Thoracic aorta (tissue), 2 donors: ENCODE data around the gene VWA5B1. TPM values are rescaled to one million over a fixed set of nuclear protein-coding genes. Genes with fewer than 3 reads are reported as not detected.

Experiments
- ATAC-seq: fragments of 150-250 bp; one replicate; pipeline ENCODE4 v1.8.0; 2017; ENCODE audit warnings: low read depth; ENCODE audit not compliant: insufficient number of reproducible peaks, low FRiP score
- DNase-seq: peaks from one replicate; pipeline ENCODE4 v3.0.0-alpha.2; 2020; ENCODE audit warnings: low spot score
- H3K27ac ChIP-seq, 2 donors: fragments of 200-600 bp; sonication (generic); 1 replicate in 1 of 2; 2 replicates in 1 of 2; pipeline ENCODE4 v1.5.1; 2016; ENCODE audit warnings: mild to moderate bottlenecking in 2 of 2, moderate library complexity in 2 of 2
- H3K27me3 ChIP-seq: fragments of 200-600 bp; sonication (generic); replicated peaks from 2 replicates; pipeline ENCODE4 v1.6.0; 2016; ENCODE audit warnings: mild to moderate bottlenecking; ENCODE audit not compliant: insufficient read depth
- H3K36me3 ChIP-seq: fragments of 200-600 bp; sonication (generic); one replicate; pipeline ENCODE4 v1.5.1; 2016
- H3K4me1 ChIP-seq, 2 donors: fragments of 200-600 bp; sonication (generic); 1 replicate in 1 of 2; 2 replicates in 1 of 2; pipeline versions ENCODE4 v1.5.1 to v1.6.0; 2016; ENCODE audit warnings: low read depth in 2 of 2, mild to moderate bottlenecking in 1 of 2; ENCODE audit not compliant: control insufficient read depth in 1 of 2
- H3K4me3 ChIP-seq: fragments of 200-600 bp; sonication (generic); 2 replicates; pipeline ENCODE4 v1.5.1; 2016; ENCODE audit warnings: mild to moderate bottlenecking
- H3K9me3 ChIP-seq: fragments of 200-600 bp; sonication (generic); 2 replicates; pipeline ENCODE4 v1.5.1; 2016
- total RNA-seq, 2 donors: library from RNA; depleted of rRNA; stranded (reverse); fragments of >200 nt; gene quantifications; one replicate each; pipeline versions ENCODE4 v1.1.0 to v1.2.3, GENCODE V29; 2016
- TF ChIP-seq, protein P1 (sequence below): fragments of 200-600 bp; sonication (generic); IDR thresholded peaks from one replicate; pipeline ENCODE4 v1.5.1; 2019; ENCODE audit warnings: antibody characterized with exemption

The VWA5B1 gene
- total RNA-seq, 2 donors from 2014 or later, result not detected

DNA sequence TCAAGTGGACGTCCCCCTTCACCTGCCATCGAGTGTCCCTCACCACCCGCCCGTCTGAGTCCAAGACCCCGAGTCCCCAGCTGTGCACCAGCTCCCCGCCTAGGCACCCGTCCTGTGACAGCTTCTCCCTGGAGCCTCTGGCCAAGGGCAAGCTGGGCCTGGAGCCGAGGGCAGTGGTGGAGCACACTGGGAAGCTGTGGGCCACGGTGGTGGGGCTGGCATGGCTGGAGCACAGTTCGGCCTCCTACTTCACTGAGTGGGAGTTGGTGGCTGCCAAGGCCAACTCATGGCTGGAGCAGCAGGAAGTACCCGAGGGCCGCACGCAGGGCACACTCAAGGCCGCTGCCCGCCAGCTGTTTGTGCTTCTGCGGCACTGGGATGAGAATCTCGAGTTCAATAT is 63.2 kb downstream of the VWA5B1 start:
- ATAC-seq (no peak), DNase-seq (no peak)
- TF ChIP-seq, protein P1, sequence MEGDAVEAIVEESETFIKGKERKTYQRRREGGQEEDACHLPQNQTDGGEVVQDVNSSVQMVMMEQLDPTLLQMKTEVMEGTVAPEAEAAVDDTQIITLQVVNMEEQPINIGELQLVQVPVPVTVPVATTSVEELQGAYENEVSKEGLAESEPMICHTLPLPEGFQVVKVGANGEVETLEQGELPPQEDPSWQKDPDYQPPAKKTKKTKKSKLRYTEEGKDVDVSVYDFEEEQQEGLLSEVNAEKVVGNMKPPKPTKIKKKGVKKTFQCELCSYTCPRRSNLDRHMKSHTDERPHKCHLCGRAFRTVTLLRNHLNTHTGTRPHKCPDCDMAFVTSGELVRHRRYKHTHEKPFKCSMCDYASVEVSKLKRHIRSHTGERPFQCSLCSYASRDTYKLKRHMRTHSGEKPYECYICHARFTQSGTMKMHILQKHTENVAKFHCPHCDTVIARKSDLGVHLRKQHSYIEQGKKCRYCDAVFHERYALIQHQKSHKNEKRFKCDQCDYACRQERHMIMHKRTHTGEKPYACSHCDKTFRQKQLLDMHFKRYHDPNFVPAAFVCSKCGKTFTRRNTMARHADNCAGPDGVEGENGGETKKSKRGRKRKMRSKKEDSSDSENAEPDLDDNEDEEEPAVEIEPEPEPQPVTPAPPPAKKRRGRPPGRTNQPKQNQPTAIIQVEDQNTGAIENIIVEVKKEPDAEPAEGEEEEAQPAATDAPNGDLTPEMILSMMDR, result no peak

DNA sequence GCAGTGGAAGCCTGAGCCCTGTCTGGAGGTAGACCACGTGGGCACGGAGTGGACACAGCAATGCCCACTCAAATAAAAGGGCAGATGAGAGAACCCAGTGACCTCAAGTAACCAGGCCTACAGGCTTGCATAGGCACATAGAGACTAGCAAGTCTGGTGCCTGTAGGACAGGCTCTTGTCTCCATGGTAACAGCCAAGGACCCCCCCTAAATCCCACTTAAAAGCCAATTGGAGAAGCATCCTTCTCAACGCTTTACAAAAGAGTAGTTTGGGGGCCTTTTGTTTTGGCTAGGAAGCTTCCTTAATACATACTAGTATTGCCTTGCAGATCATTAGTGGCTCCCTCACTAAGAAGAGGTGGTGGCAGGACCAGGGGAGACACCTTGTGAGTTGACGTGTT is 63.9 kb downstream of the VWA5B1 start:
- H3K4me3 ChIP-seq, result no peak overlapping the region
- ATAC-seq (no peak), DNase-seq (no peak)
- no peaks in the 10 kb centered on the region for H3K36me3 ChIP-seq
- no peak overlapping the region for H3K27ac ChIP-seq
- TF ChIP-seq, protein P1, result no peak
- peaks cover 6 to 15% of the 10 kb centered on the region in 2 donors for H3K4me1 ChIP-seq
- H3K27me3 ChIP-seq, result no peaks in the 10 kb centered on the region
- no peaks in the 10 kb centered on the region for H3K9me3 ChIP-seq

More for the DNA sequence above, 63.2 kb downstream of the VWA5B1 start:
- no peaks in the 10 kb centered on the region for H3K36me3 ChIP-seq
- H3K27me3 ChIP-seq, result no peaks in the 10 kb centered on the region
- H3K4me3 ChIP-seq, result no peak overlapping the region
- peaks cover 6 to 11% of the 10 kb centered on the region in 2 donors for H3K4me1 ChIP-seq
- no peak overlapping the region for H3K27ac ChIP-seq
- no peaks in the 10 kb centered on the region for H3K9me3 ChIP-seq

DNA sequence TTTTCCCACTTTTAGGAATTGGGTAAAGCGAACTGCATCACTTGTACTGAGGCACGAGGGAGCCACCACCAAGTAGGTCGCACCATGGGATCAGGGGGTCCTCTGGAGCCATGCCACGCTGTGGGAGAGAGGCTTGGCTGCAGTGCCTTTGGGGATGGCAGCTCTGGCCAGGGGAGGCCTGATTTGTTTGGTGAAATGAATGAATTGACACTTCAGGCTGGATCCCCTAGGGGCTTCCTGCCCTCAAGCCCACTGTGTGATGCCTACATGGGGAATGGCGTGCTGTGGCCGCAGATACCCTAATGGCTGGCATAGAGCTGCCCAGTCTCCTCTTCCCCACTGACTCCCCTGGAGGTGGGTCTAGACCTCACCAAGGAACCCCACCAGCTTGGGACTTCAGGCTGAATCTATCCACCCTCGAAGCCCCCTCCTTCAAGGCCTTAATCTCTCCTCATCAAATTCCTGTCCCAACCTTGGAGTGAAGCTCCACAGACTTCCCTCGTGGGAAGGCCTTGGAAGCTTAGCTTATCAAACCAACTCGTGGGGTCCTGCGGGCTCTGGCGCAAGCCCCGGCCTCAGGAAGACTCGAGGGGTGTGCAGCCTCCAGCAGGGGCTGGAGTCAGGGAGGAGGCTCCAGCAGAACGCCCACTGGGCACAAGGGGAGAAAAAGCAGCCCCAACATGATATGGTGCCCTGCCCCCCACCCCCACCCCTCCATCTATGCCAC is 64.6 kb downstream of the VWA5B1 start:
- no peak for DNase-seq
- no peak for ATAC-seq
- Histone ChIP-seq H3K27me3 (no peaks in the 10 kb centered on the region), H3K4me3 (no peak overlapping the region), H3K9me3 (no peaks in the 10 kb centered on the region), H3K27ac (no peak overlapping the region), H3K4me1 (peaks cover 6 to 15% of the 10 kb centered on the region in 2 donors), H3K36me3 (no peaks in the 10 kb centered on the region)
- TF ChIP-seq, protein P1, result no peak

DNA sequence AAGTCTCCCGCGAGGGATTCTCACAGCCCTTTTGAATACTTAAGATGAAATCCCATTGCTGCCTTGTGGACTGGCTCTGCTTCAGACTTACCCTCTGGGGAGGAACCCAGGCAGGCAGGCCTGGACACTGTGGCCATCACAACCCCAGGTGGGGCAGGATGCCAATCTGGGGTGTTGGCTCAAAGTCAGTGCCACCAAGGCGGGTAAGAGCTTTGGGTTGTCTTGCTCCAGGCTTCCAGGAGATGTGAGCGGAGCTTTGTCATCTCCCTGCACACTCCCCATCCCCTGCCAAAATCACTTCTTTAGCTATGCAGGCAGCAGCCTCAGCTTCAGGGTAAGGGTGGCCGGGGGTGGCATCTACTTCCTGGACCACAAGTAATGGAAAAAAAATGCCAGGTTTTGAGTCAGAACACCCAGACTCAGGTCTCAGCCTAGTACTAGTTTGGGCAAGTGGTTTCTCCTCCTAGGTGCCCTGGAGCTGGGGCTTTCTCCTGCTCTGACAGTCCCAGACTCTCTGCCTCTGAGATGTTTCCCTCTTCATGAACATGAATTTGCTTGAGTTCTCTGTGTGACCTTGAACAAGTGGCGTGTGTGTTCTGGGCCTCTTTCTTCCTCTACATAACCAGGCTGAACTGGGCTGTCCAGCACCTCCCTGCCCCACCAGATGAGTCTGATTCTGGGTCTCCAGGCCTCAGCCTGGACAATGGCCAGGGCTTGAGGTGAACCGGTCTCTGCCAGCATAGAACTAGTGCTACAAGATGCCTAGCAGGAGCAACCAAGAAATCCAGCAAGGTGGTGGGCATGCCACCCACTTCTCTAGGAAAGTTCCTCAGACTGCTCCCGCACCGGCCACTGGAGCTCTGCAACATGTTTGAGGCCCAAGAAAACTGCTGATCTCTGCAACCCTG is 65.4 kb downstream of the VWA5B1 start:
- DNase-seq (no peak), ATAC-seq (no peak)
- no peaks in the 10 kb centered on the region for H3K36me3 ChIP-seq
- no peak overlapping the region for H3K27ac ChIP-seq
- H3K27me3 ChIP-seq, result no peaks in the 10 kb centered on the region
- H3K9me3 ChIP-seq, result no peaks in the 10 kb centered on the region
- TF ChIP-seq, protein P1, result no peak
- H3K4me3 ChIP-seq, result no peak overlapping the region
- H3K4me1 ChIP-seq, result peaks cover 6 to 15% of the 10 kb centered on the region in 2 donors

DNA sequence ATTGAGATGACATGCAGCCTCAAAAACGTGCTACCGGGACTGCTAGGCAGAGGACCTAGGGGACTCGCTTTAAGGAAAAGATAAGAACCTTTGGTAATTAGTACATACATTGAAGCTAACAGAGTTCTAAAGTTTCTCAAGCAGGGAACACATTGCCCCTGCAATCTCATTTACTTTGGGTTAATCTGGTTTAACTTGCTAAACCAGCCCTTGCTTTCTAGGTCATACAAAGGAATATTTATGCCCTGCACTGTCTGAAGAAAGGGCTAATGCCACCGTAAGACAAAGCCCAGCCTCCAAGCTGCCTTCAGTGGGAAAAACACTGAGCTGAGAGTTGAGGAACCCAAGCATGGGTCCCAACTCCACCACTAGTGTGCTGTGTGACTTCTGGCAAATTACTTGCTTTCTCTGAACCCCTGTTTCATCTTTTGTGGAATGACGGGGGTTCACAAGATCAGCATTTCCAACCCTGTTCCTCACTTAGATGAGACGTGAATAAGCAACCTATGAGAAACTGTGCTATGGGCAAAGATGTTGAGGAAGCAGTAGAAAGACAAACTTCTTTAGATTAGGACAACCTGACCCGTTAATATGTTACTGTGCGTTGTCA is 66.3 kb downstream of the VWA5B1 start:
- Histone ChIP-seq H3K9me3 (no peaks in the 10 kb centered on the region), H3K4me3 (no peak overlapping the region), H3K4me1 (peaks cover 6 to 15% of the 10 kb centered on the region in 2 donors), H3K27ac (no peak overlapping the region), H3K27me3 (no peaks in the 10 kb centered on the region), H3K36me3 (no peaks in the 10 kb centered on the region)
- DNase-seq (no peak), ATAC-seq (no peak)
- TF ChIP-seq, protein P1, result no peak
